Loucy (cell line): ENCODE results near the gene VTN.

Experiments
- EZH2phosphoT487 ChIP-seq: fragments of 200-600 bp; IDR thresholded peaks from 2 replicates; pipeline ENCODE4 v1.6.1; 2018; ENCODE audit warnings: antibody characterized with exemption, mild to moderate bottlenecking, moderate library complexity, borderline replicate concordance
- TF ChIP-seq, protein P1 (sequence below): fragments of 200-600 bp; sonication (generic); conservative IDR thresholded peaks from 2 replicates; pipeline ENCODE4 v1.5.1; 2014; ENCODE audit warnings: mild to moderate bottlenecking, antibody characterized with exemption, low read length

DNA sequence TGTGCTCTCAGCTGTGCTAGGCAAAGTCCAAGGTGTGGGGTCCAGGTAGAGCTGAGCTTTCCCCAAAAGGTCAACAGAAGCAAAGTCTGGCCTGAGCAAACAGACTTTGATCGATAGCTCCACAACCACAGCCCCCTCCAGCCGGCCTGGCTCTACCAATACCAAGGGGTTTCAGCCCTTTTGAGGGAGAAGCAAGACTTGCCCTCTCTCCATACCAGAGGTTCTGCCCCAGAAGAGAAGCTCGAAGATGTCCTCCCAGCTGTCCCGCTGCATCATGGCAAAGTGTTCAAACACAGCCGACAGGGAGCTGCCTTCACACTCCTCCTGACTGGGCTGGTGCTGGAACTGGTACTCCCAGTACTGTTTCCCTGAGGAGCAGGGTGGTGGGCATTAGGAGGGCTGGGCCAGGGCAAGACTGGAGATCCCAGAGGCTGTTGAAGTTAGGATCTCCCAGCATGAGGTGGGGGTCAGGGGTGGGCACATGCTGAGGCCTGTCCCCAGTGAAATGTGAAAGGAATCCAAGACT lies 1.7 kb downstream of the VTN start:
- TF ChIP-seq, protein P1, sequence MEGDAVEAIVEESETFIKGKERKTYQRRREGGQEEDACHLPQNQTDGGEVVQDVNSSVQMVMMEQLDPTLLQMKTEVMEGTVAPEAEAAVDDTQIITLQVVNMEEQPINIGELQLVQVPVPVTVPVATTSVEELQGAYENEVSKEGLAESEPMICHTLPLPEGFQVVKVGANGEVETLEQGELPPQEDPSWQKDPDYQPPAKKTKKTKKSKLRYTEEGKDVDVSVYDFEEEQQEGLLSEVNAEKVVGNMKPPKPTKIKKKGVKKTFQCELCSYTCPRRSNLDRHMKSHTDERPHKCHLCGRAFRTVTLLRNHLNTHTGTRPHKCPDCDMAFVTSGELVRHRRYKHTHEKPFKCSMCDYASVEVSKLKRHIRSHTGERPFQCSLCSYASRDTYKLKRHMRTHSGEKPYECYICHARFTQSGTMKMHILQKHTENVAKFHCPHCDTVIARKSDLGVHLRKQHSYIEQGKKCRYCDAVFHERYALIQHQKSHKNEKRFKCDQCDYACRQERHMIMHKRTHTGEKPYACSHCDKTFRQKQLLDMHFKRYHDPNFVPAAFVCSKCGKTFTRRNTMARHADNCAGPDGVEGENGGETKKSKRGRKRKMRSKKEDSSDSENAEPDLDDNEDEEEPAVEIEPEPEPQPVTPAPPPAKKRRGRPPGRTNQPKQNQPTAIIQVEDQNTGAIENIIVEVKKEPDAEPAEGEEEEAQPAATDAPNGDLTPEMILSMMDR = no peak
- no peak for TF ChIP-seq EZH2phosphoT487
